Measurements from ENCODE around the gene PRPF6.

- TF ChIP-seq REST (IDR thresholded peaks at IDR 0.05; ENCODE audit: borderline replicate concordance in 1 of 2, low read depth in 1 of 2, low read length in 2 of 2) (no peak), ETV5 (CRISPR knock-in tag; IDR thresholded peaks at IDR 0.05; ENCODE audit: borderline replicate concordance) (no peak), MXD3 (CRISPR knock-in tag; IDR thresholded peaks at IDR 0.05) (no peak), POLR2AphosphoS5 (IDR thresholded peaks at IDR 0.05; ENCODE audit: low read depth, low read length) (no peak), SUZ12 (IDR thresholded peaks at IDR 0.05; ENCODE audit: low read depth, low read length) (no peak), JUNB (CRISPR knock-in tag; IDR thresholded peaks at IDR 0.05; ENCODE audit: borderline replicate concordance) (no peak), FOXM1 (CRISPR knock-in tag; IDR thresholded peaks at IDR 0.05) (no peak), MLLT10 (CRISPR knock-in tag; IDR thresholded peaks at IDR 0.05) (no peak), CEBPB (IDR thresholded peaks at IDR 0.05; ENCODE audit: borderline replicate concordance, low read depth, low read length) (no peak), BRF2 (CRISPR knock-in tag; IDR thresholded peaks at IDR 0.05) (no peak), KLF16 (CRISPR knock-in tag; IDR thresholded peaks at IDR 0.05) (no peak)
- TF ChIP-seq, protein P1, sequence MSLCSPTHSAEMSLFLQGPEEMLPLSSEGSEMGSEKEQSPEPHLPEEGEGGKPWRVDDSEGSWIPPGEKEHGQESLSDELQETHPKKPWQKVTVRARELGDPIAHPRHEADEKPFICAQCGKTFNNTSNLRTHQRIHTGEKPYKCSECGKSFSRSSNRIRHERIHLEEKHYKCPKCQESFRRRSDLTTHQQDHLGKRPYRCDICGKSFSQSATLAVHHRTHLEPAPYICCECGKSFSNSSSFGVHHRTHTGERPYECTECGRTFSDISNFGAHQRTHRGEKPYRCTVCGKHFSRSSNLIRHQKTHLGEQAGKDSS (CRISPR knock-in tag; IDR thresholded peaks at IDR 0.05; ENCODE audit: borderline replicate concordance, low read depth) = no peak
These were observed 48.2 kb upstream of the PRPF6 start for GRCh38 chr20:63932606-63933160.

Data from HepG2 (cell line).